EL (cell line): ENCODE data around the gene CLDN24.

Experiments
- DNase-seq: peaks from one replicate; pipeline ENCODE4 v3.0.0-alpha.2; 2016

Gene CLDN24

GRCh38 chr4:183272384-183272783 is 49.8 kb downstream of the CLDN24 start:
- DNase-seq: no peak
